Osteocyte (in vitro differentiated cells): Measurements from ENCODE around the gene FAAH. TPM values are rescaled to one million over a fixed set of nuclear protein-coding genes. Genes with fewer than 3 reads are reported as not detected.
"Not testable (repeated sequence)": the region's sequence is repeated elsewhere in the genome, so short reads cannot be mapped to it uniquely, and the experiment has no call there.

ENCODE experiments used
- DNase-seq: peaks from one replicate; pipeline ENCODE4 v3.0.0; 2021; ENCODE audit warnings: mixed read lengths; ENCODE audit not compliant: unreplicated experiment; ENCODE audit errors: extremely low spot score
- H3K27ac Mint-ChIP-seq: one replicate; pipeline ENCODE4 v1.8.0; 2021; ENCODE audit warnings: mild to moderate bottlenecking, mixed read lengths; ENCODE audit not compliant: unreplicated experiment
- H3K27me3 Mint-ChIP-seq: one replicate; pipeline ENCODE4 v1.8.0; 2021; ENCODE audit warnings: mixed read lengths; ENCODE audit not compliant: unreplicated experiment
- H3K36me3 Mint-ChIP-seq: one replicate; pipeline ENCODE4 v1.8.0; 2021; ENCODE audit warnings: mixed read lengths; ENCODE audit not compliant: unreplicated experiment
- H3K4me1 Mint-ChIP-seq: one replicate; pipeline ENCODE4 v1.8.0; 2021; ENCODE audit warnings: mixed read lengths; ENCODE audit not compliant: unreplicated experiment
- H3K4me3 Mint-ChIP-seq: one replicate; pipeline ENCODE4 v1.8.0; 2021; ENCODE audit warnings: mild to moderate bottlenecking, moderate library complexity, mixed read lengths; ENCODE audit not compliant: unreplicated experiment
- H3K9me3 Mint-ChIP-seq: one replicate; pipeline ENCODE4 v1.8.0; 2021; ENCODE audit warnings: mixed read lengths; ENCODE audit not compliant: unreplicated experiment
- CTCF ChIP-seq: fragments of 200-600 bp; sonication (generic); IDR thresholded peaks from 2 replicates; pipeline ENCODE4 v1.5.0; 2021; ENCODE audit warnings: antibody characterized with exemption, mild to moderate bottlenecking, moderate library complexity
- total RNA-seq: library from RNA; stranded (reverse); gene quantifications from 2 replicates; pipeline ENCODE4 v1.2.1, GENCODE V29; 2021

The FAAH gene
- total RNA-seq, 1 donor from 2014 or later: 15.3 TPM

- H3K4me1 Mint-ChIP-seq: peaks cover 4% of the 10 kb centered on the region
- peaks cover 30% of the 10 kb centered on the region for H3K36me3 Mint-ChIP-seq
- H3K27ac Mint-ChIP-seq: no peak overlapping the region
- H3K9me3 Mint-ChIP-seq: no peaks in the 10 kb centered on the region
- H3K4me3 Mint-ChIP-seq: no peak overlapping the region
- no peaks in the 10 kb centered on the region for H3K27me3 Mint-ChIP-seq
- DNase-seq: no peak
- TF ChIP-seq CTCF: no peak
Measured at GRCh38 chr1:46362158-46362557, 32.0 kb upstream of the FAAH start.

DNA sequence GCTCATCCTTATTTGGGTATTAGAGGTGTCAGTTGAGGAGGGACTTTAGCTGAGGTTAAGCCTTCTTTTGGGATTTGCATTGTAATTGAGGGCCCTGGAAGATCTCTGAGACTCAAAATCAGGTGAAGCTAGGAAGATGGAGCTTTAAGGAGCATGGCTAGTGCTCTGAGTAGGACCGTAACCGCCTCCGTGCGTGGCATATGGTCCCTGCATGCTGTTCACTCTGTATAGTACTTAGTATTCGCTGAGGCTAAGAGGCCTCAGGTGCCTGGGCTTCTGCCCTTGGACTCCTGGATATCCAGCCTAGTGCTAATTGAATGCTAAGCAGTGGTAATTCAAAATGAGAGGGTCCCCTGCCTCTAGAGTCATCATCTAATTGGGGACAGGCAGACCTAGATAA, 31.0 kb upstream of the FAAH start:
- peaks cover 4% of the 10 kb centered on the region for H3K4me1 Mint-ChIP-seq
- H3K4me3 Mint-ChIP-seq: no peak overlapping the region
- H3K36me3 Mint-ChIP-seq: peaks cover 32% of the 10 kb centered on the region
- no peaks in the 10 kb centered on the region for H3K9me3 Mint-ChIP-seq
- DNase-seq: no peak
- H3K27me3 Mint-ChIP-seq: no peaks in the 10 kb centered on the region
- TF ChIP-seq CTCF: no peak
- H3K27ac Mint-ChIP-seq: no peak overlapping the region

DNA sequence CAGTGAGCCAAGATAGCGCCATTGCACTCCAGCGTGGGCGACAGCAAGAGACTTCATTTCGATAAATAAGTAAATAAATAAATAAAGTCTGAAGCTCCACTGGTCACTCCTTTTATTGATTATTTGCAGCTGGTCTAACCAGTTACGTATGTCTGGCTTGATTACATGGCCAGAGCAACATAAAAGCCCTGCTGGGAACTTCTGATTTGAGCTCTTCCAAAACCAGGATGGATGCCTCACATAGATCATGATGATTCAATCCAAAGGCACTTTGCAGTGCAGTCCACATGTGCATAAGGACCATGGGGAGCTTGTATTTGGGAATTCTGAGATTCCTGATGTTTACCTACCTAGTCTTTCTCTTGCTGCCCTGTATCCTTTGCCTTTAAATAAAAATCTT, 29.5 kb upstream of the FAAH start:
- TF ChIP-seq CTCF: no peak
- Mint-ChIP-seq H3K27me3 (no peaks in the 10 kb centered on the region), H3K36me3 (peaks cover 37% of the 10 kb centered on the region), H3K27ac (no peak overlapping the region), H3K9me3 (no peaks in the 10 kb centered on the region), H3K4me1 (peaks cover 4% of the 10 kb centered on the region), H3K4me3 (no peak overlapping the region)
- no peak for DNase-seq

DNA sequence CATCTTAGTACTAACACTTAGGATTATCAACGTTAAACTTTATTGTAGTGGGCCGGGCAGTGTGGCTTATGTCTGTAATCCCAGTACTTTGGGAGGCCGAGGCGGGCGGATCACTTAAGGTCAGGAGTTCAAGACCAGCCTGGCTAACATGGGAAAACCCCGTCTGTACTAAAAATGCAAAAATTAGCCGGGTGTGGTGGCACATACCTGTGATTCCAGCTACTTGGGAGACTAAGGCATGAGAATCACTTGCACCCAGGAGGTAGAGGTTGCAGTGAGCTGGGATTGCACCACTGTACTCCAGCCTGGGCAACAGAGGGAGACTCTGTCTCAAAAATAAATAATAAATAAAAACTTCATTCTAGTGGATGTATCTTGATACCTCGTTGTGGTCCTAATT, 28.3 kb upstream of the FAAH start:
- not testable (repeated sequence) for DNase-seq, H3K4me1 Mint-ChIP-seq, H3K27me3 Mint-ChIP-seq, H3K27ac Mint-ChIP-seq, H3K9me3 Mint-ChIP-seq, H3K4me3 Mint-ChIP-seq
- peaks cover 33% of the 10 kb centered on the region for H3K36me3 Mint-ChIP-seq

DNA sequence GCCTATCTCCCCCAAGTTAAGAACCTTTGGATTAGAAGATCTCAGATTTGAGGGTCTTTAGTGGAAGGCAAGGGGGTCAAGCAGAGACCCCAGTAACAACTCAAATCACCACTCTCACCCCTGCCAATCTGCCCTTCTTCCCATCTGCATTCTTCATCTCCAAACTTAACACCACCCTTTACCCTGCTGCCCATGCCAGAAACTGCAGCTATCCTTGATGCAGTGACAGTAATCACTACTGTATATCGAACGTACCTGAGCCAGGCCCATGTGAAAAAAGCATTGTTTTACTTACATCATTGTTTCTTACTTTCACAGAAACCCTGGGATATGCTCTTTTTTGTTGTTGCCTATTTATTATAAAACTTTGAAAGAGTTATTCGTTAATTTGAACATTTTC, 27.0 kb upstream of the FAAH start:
- H3K4me1 Mint-ChIP-seq: peaks cover 4% of the 10 kb centered on the region
- no peak overlapping the region for H3K4me3 Mint-ChIP-seq
- H3K36me3 Mint-ChIP-seq: peaks cover 26% of the 10 kb centered on the region
- H3K27ac Mint-ChIP-seq: no peak overlapping the region
- TF ChIP-seq CTCF: no peak
- no peak for DNase-seq
- no peaks in the 10 kb centered on the region for H3K9me3 Mint-ChIP-seq
- no peaks in the 10 kb centered on the region for H3K27me3 Mint-ChIP-seq

- not testable (repeated sequence) for H3K27me3 Mint-ChIP-seq, H3K27ac Mint-ChIP-seq, H3K4me1 Mint-ChIP-seq, H3K4me3 Mint-ChIP-seq, DNase-seq, H3K9me3 Mint-ChIP-seq
- peaks cover 22% of the 10 kb centered on the region for H3K36me3 Mint-ChIP-seq
Measured at GRCh38 chr1:46367701-46368100, 26.4 kb upstream of the FAAH start.
